ENCODE data around the gene MUC5B.

GRCh38 chr11:1302461-1303125, 79.7 kb downstream of the MUC5B start:
- TF ChIP-seq TAF1 (IDR thresholded peaks at IDR 0.05; ENCODE audit: borderline replicate concordance, low read depth, low read length) (no peak), POLR2A (IDR thresholded peaks at IDR 0.05; ENCODE audit: low read depth, low read length) (no peak)
